Raji (cell line): ENCODE measurements around the gene AKR1E2.

Experiments
- POLR2A ChIP-seq: IDR thresholded peaks from 2 replicates; pipeline ENCODE4 v1.6.1; 2011; ENCODE audit warnings: low read depth, low read length, control low read depth; ENCODE audit not compliant: insufficient read depth

The AKR1E2 gene

GRCh38 chr10:4849042-4849402, 23.0 kb downstream of the AKR1E2 start:
- TF ChIP-seq POLR2A, result no peak

- no peak for TF ChIP-seq POLR2A
Measured at GRCh38 chr10:4849555-4850242, 23.7 kb downstream of the AKR1E2 start.

- no peak for TF ChIP-seq POLR2A
Measured at GRCh38 chr10:4850397-4850796, 24.4 kb downstream of the AKR1E2 start.

GRCh38 chr10:4851176-4851575, 25.2 kb downstream of the AKR1E2 start:
- no peak for TF ChIP-seq POLR2A

- TF ChIP-seq POLR2A, result no peak
Measured at GRCh38 chr10:4851846-4852245, 25.8 kb downstream of the AKR1E2 start.

DNA sequence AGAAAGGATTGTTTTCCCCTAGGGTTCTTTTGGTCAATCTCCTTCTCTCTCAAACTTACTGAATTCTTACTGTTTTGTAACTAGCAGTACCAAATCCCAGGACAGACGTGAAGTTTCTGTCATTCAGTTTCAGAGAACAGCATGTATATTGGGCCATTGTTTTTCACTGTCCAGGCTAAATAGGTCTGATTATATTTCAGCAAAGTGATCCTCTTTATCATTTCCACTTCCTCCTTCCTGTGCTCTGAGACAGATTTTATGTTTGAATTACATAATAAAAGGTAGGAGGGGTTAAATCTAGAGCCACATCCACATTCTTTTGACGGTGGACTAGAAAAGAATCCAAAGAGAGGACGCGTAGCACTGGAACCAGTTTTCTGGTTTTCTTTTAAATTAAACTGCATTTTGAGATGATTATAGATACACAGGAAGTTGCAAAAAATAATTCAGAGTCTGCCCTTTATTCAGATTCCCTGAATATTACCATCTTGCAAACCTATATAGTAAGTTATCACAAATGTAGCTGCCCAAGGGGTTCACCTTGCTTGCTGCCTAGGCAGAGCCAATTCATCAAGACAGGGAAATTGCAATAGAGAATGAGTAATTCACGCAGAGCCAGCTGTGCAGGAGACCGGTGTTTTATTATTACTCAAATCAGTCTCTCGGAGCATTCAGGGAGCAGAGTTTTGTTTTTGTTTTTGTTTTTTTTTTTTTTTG, 40.1 kb downstream of the AKR1E2 start:
- TF ChIP-seq POLR2A, result no peak

DNA sequence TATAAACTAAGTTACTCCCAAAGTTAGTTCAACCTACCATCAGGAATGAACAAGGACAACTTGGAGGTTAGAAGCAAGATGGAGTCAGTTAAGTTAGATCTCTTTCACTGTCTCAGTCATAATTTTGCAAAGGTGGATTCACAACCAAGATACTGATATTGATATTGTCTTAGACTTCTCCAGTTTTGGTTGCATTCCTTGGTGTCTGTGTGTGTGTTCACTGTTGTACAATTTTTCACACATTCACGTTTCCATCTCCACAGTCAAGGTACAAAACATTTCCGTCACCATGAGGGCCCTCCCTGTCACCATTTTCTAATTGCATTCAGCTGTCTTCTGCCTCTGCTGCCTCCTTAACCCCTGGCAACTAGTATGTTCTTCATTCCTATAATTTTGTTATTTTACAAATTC, 41.1 kb downstream of the AKR1E2 start:
- no peak for TF ChIP-seq POLR2A

- no peak for TF ChIP-seq POLR2A
Measured at GRCh38 chr10:4867520-4868356, 41.7 kb downstream of the AKR1E2 start.

DNA sequence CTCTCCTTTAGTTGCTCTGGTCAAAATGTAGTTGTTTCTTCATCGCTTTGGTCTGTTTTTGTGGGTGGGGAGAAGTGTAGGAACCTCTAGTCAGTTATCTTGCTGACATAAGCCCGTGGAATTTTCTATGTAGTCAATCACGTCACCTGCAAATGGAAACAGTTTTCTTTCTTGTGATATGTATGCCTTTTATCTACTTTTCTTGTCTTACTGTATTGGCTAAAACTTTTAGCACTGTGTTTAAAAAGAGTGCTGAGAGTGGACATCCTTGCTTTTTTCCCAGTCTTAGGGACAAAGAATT, 42.3 kb downstream of the AKR1E2 start:
- no peak for TF ChIP-seq POLR2A

DNA sequence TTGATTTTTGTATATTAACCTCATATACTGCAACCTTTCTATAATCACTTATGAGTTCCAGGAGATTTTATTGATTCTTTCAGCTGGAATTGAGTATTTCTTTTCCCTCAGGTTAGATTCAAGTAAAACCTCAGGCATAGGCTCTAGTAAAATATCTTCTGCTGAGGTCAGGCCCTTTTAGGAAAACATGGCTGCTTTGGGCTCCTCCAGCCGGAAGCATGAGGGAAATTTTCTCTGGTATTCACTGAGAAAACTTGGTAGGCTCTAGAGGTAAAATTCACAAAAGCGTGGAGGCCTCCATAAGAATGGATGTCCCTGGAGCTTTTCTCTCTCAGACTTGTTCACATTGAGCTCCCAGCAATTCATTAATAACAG, 56.7 kb downstream of the AKR1E2 start:
- no peak for TF ChIP-seq POLR2A

DNA sequence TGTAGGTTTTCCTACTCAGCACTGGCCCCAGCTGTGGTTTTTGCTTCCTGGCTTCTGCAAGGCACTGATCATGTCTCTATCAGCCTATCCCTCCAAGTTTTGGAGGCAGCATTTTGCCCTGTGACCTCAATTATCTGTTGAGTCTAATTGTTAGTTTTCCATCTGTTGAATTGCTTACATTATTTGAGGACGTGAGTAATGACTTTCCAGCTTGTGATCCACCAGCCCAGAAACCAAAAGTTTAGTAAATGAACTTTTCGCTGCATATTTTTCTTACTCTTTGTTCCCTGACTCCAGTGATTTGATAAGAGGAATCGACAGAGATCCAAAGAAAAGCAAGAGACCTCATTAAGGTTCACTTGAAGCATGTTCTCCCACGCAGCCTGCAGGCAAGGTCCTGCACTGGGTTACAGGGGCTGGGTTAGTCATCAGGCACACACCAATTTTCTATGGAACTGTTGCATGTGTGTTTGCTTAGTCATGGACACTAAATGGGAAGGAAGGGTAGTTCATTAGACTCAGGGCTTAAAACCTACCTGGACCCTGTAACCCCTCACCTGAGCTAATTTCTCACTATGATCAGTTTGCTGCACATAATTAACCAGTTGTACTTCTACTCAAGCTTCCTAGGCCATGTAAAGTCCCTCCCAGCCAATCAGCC, 57.2 kb downstream of the AKR1E2 start:
- no peak for TF ChIP-seq POLR2A

DNA sequence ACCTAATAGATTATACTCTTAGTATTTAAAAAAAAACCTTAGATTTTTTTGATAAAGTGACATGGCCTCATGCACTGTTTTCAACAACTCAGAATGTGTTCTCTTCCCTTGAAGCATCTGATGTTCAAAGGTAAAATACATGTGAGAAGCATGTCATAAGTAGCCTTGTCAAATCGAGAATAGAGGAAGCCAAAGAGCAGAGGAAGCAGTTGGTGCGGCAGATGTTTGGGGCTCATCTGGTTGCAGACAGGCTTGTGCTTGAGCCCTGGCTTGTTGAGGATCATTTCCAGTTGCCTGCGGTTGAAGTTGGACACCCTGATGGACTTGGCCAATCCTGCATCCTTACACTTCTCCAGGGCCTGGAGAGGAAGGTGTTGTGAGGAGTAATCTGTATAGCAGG, 59.2 kb downstream of the AKR1E2 start:
- no peak for TF ChIP-seq POLR2A

DNA sequence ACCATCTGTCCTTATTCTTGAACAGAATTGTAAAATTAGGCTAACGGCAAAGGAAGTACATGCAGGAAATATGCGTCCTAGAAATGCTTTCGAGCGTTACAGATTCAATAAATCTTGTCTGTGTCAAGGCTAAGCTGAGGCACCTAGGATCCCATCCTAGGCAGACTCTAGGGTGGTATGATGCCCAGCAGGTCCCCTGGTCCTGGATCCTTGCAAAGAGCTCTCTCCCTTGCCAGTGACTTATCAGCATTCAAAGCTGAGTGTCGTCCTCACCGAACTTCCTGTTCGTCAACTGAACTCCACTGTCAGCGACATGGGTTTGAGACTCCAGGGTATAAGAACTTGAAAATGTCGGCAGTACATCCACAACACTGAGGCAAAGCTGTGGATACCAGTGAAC, 61.5 kb downstream of the AKR1E2 start:
- no peak for TF ChIP-seq POLR2A

DNA sequence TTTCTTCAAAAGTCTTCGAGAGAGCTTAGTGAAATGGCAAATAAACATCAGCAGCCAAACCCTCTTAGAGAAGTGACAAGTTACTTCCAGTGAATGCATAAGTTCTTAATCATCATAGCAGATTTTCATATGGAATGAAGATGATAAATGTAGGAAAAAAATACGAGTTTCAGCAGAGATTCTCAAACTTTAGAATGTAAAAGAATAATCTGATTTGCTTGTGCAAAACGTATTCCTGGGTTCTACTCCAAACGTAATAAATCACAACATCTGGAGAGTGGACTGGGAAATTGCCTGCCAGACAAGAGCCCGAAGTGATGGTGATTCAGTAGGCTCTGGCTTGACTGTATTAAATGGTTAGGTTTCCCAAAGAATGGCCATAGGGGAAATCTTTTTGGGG, 62.2 kb downstream of the AKR1E2 start:
- TF ChIP-seq POLR2A, result no peak

- no peak for TF ChIP-seq POLR2A
Measured at GRCh38 chr10:4889959-4890358, 64.0 kb downstream of the AKR1E2 start.

DNA sequence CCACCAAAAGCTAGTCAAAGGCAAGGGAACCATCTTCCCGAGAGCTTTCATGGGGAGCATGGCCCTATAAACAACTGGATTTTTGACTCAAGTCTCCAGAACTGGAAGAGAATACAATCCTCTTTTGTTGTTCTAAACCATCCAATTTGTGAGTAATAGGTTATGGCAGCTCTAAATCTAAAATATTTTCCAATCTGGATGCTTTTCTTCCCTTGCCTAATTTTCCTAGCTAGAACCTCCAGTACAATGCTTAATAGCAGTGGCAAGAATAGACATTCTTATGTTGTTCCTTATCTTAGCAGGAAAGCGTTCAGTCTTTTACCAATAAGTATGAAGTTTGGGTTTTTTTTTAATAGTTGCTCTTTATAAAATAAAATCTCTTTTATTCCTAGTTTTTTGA, 66.7 kb downstream of the AKR1E2 start:
- no peak for TF ChIP-seq POLR2A

DNA sequence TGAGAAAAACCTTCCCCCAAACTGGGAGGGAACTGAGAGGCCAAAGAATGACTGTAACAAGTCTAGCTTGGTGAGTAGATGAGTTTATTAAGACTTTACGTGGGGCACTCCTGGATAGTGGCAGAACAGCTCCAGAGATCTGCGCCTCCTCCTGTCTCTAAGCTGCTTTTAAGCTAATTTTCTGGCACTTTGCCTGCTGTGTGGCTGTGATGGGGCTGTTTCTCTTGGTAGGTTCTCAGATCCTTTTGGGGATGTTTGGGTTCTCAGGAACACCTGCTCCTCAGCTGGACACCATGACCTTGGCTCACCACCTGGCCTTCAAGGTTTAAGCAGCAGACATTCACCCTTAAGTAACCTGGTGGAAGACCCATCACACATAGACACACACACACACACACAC, 68.3 kb downstream of the AKR1E2 start:
- no peak for TF ChIP-seq POLR2A
